ENCODE measurements around the gene NQO2. TPM values are rescaled to one million over a fixed set of nuclear protein-coding genes. Genes with fewer than 3 reads are reported as not detected.

NQO2 gene
- total RNA-seq, 1 donor from 2014 or later, result 58.8 TPM

GRCh38 chr6:2978923-2979322, 20.8 kb upstream of the NQO2 start:
- H3K36me3 Mint-ChIP-seq (ENCODE audit: low read depth, unreplicated experiment), result no peaks in the 10 kb centered on the region
- H3K9me3 Mint-ChIP-seq (ENCODE audit: unreplicated experiment), result no peaks in the 10 kb centered on the region
- TF ChIP-seq CTCF (IDR thresholded peaks at IDR 0.05; ENCODE audit: unreplicated experiment), result no peak
- H3K4me1 Mint-ChIP-seq (ENCODE audit: unreplicated experiment), result peaks cover 49% of the 10 kb centered on the region
- no peak overlapping the region for H3K4me3 Mint-ChIP-seq (ENCODE audit: unreplicated experiment)
- no peak for DNase-seq (ENCODE audit: low spot score)
- H3K27me3 Mint-ChIP-seq (ENCODE audit: unreplicated experiment), result peaks cover 7% of the 10 kb centered on the region
- peak overlapping the region; percentile 57 for H3K27ac Mint-ChIP-seq (ENCODE audit: unreplicated experiment)

- no peak overlapping the region for H3K27ac Mint-ChIP-seq (ENCODE audit: unreplicated experiment)
- no peaks in the 10 kb centered on the region for H3K36me3 Mint-ChIP-seq (ENCODE audit: low read depth, unreplicated experiment)
- peaks cover 7% of the 10 kb centered on the region for H3K27me3 Mint-ChIP-seq (ENCODE audit: unreplicated experiment)
- no peak overlapping the region for H3K4me3 Mint-ChIP-seq (ENCODE audit: unreplicated experiment)
- no peaks in the 10 kb centered on the region for H3K9me3 Mint-ChIP-seq (ENCODE audit: unreplicated experiment)
- TF ChIP-seq CTCF (IDR thresholded peaks at IDR 0.05; ENCODE audit: unreplicated experiment), result no peak
- H3K4me1 Mint-ChIP-seq (ENCODE audit: unreplicated experiment), result peaks cover 52% of the 10 kb centered on the region
- no peak for DNase-seq (ENCODE audit: low spot score)
Observed at GRCh38 chr6:2979819-2980464, 19.8 kb upstream of the NQO2 start.

- DNase-seq (ENCODE audit: low spot score), result no peak
- Mint-ChIP-seq H3K27ac (ENCODE audit: unreplicated experiment) (no peak overlapping the region), H3K4me3 (ENCODE audit: unreplicated experiment) (no peak overlapping the region), H3K36me3 (ENCODE audit: low read depth, unreplicated experiment) (no peaks in the 10 kb centered on the region), H3K9me3 (ENCODE audit: unreplicated experiment) (no peaks in the 10 kb centered on the region), H3K27me3 (ENCODE audit: unreplicated experiment) (peaks cover 7% of the 10 kb centered on the region), H3K4me1 (ENCODE audit: unreplicated experiment) (peaks cover 52% of the 10 kb centered on the region)
- TF ChIP-seq CTCF (IDR thresholded peaks at IDR 0.05; ENCODE audit: unreplicated experiment), result no peak
Observed at GRCh38 chr6:2980465-2980855, 19.2 kb upstream of the NQO2 start.

- DNase-seq (ENCODE audit: low spot score), result no peak
- peaks cover 7% of the 10 kb centered on the region for H3K27me3 Mint-ChIP-seq (ENCODE audit: unreplicated experiment)
- H3K9me3 Mint-ChIP-seq (ENCODE audit: unreplicated experiment), result no peaks in the 10 kb centered on the region
- no peaks in the 10 kb centered on the region for H3K36me3 Mint-ChIP-seq (ENCODE audit: low read depth, unreplicated experiment)
- no peak for TF ChIP-seq CTCF (IDR thresholded peaks at IDR 0.05; ENCODE audit: unreplicated experiment)
- H3K27ac Mint-ChIP-seq (ENCODE audit: unreplicated experiment), result peak overlapping the region; percentile 81
- H3K4me1 Mint-ChIP-seq (ENCODE audit: unreplicated experiment), result peaks cover 61% of the 10 kb centered on the region
- H3K4me3 Mint-ChIP-seq (ENCODE audit: unreplicated experiment), result peak overlapping the region; percentile 57
Observed at GRCh38 chr6:2982426-2983117, 17.1 kb upstream of the NQO2 start.

GRCh38 chr6:2984738-2985406, 14.8 kb upstream of the NQO2 start:
- peaks cover 6% of the 10 kb centered on the region for H3K36me3 Mint-ChIP-seq (ENCODE audit: low read depth, unreplicated experiment)
- no peaks in the 10 kb centered on the region for H3K9me3 Mint-ChIP-seq (ENCODE audit: unreplicated experiment)

More at GRCh38 chr6:2984738-2985406, 14.8 kb upstream of the NQO2 start:
- Mint-ChIP-seq H3K4me1 (ENCODE audit: unreplicated experiment) (peaks cover 66% of the 10 kb centered on the region), H3K4me3 (ENCODE audit: unreplicated experiment) (no peak overlapping the region), H3K27ac (ENCODE audit: unreplicated experiment) (no peak overlapping the region), H3K27me3 (ENCODE audit: unreplicated experiment) (peaks cover 17% of the 10 kb centered on the region)
- DNase-seq (ENCODE audit: low spot score), result no peak
- TF ChIP-seq CTCF (IDR thresholded peaks at IDR 0.05; ENCODE audit: unreplicated experiment), result no peak

Data from endothelial cell (in vitro differentiated cells).